Upper lobe of left lung (tissue), 6 donors: ENCODE measurements around the gene ITGA2. TPM values are rescaled to one million over a fixed set of nuclear protein-coding genes. Genes with fewer than 3 reads are reported as not detected.
A peak's percentile ranks its signal among the peaks of the same experiment; 100 is the strongest.

ENCODE experiments used
- ATAC-seq, 2 donors: fragments of 200-7000 bp; cut with Tn5 transposase; one replicate each; pipeline ENCODE4 v1.9.1; 2022; ENCODE audit warnings: mild to moderate bottlenecking in 2 of 2, moderate library complexity in 2 of 2; ENCODE audit not compliant: low FRiP score in 2 of 2
- DNase-seq, 2 donors: peaks; one replicate each; pipeline ENCODE4 v3.0.0-alpha.2; 2019 to 2020
- H3K27ac ChIP-seq, 4 donors: fragments of 200-600 bp; sonication (generic); one replicate each; pipeline ENCODE4 v1.5.1; 2016 to 2019
- H3K27me3 ChIP-seq, 4 donors: fragments of 200-600 bp; sonication (generic); one replicate each; pipeline ENCODE4 v1.5.1; 2017 to 2019
- H3K36me3 ChIP-seq, 4 donors: fragments of 200-600 bp; sonication (generic); one replicate each; pipeline ENCODE4 v1.5.1; 2016 to 2019
- H3K4me1 ChIP-seq, 4 donors: fragments of 200-600 bp; sonication (generic); one replicate each; pipeline ENCODE4 v1.5.1; 2018 to 2019
- H3K4me3 ChIP-seq, 4 donors: fragments of 200-600 bp; sonication (generic); one replicate each; pipeline ENCODE4 v1.5.1; 2017 to 2019; ENCODE audit warnings: mild to moderate bottlenecking in 2 of 4, moderate library complexity in 1 of 4
- H3K9me3 ChIP-seq, 4 donors: fragments of 200-600 bp; sonication (generic); one replicate each; pipeline ENCODE4 v1.5.1; 2018 to 2019
- CTCF ChIP-seq, 6 experiments: fragments of 450-650 bp in 4 of 6; fragments of 200-600 bp in 2 of 6; sonication (generic) in 2 of 6; IDR thresholded peaks; one replicate each; pipeline ENCODE4 v1.5.1; 2016 to 2019; ENCODE audit warnings: antibody characterized with exemption in 6 of 6
- EP300 ChIP-seq, 4 donors: sonication (generic); formaldehyde crosslinking; IDR thresholded peaks; one replicate each; pipeline ENCODE4 v1.5.1; 2017; ENCODE audit warnings: antibody characterized with exemption in 4 of 4, control low read depth in 2 of 4
- POLR2A ChIP-seq, 4 donors: fragments of 450-650 bp; IDR thresholded peaks; one replicate each; pipeline ENCODE4 v1.5.1; 2016 to 2017; ENCODE audit warnings: antibody characterized with exemption in 4 of 4, mild to moderate bottlenecking in 2 of 4
- POLR2AphosphoS5 ChIP-seq, 2 donors: sonication (generic); formaldehyde crosslinking; IDR thresholded peaks; one replicate each; pipeline ENCODE4 v1.5.1; 2017; ENCODE audit warnings: antibody characterized with exemption in 2 of 2
- WGBS, 2 donors: methylation state at CpG; one replicate each; pipeline ENCODE4 v1.1.5; 2017 to 2018; 5-methylcytosine and 5-hydroxymethylcytosine counted together
- total RNA-seq, 6 donors: library from RNA; depleted of rRNA in 4 of 6; stranded (reverse); fragments of >200 nt in 4 of 6; gene quantifications; one replicate each; pipeline versions ENCODE4 v1.1.0 to v1.2.1, GENCODE V29; 2016 to 2021
- donor health status: DM: no; HTN: no; CAD: no; lungs with moderate emphysema.
- donor health status: DM: no; HTN: yes; CAD: no; lungs with severe emphysema.

ITGA2 gene
- total RNA-seq, 6 donors from 2014 or later = 4.2 to 45.8 (median 13.7) TPM

GRCh38 chr5:53090229-53090628 lies 101.1 kb downstream of the ITGA2 start:
- no peak for TF ChIP-seq POLR2AphosphoS5 (IDR thresholded peaks at IDR 0.05)
- no peak for TF ChIP-seq EP300 (IDR thresholded peaks at IDR 0.05)
- TF ChIP-seq POLR2A (IDR thresholded peaks at IDR 0.05) = no peak
- TF ChIP-seq CTCF (IDR thresholded peaks at IDR 0.05) = no peak
- ATAC-seq (no peak), DNase-seq (no peak)
- no peak overlapping the region for H3K27ac ChIP-seq
- no peak overlapping the region for H3K4me3 ChIP-seq
- 86 to 88% methylated on average over 5 of the region's 5 CpGs for WGBS, 2 donors
- no peaks in the 10 kb centered on the region for H3K9me3 ChIP-seq
- no peaks in the 10 kb centered on the region for H3K27me3 ChIP-seq
- H3K36me3 ChIP-seq = peaks cover 0 to 33% (median 3%) of the 10 kb centered on the region in 4 donors
- peaks cover 0 to 5% (median 0%) of the 10 kb centered on the region in 4 donors for H3K4me1 ChIP-seq

- Histone ChIP-seq H3K4me3 (no peak overlapping the region), H3K9me3 (no peaks in the 10 kb centered on the region), H3K36me3 (peaks cover 0 to 32% (median 3%) of the 10 kb centered on the region in 4 donors), H3K4me1 (peaks cover 0 to 5% (median 0%) of the 10 kb centered on the region in 4 donors), H3K27ac (no peak overlapping the region), H3K27me3 (no peaks in the 10 kb centered on the region)
- no peak for DNase-seq
- no peak for ATAC-seq
- TF ChIP-seq CTCF (IDR thresholded peaks at IDR 0.05) (no peak), POLR2A (IDR thresholded peaks at IDR 0.05) (no peak), EP300 (IDR thresholded peaks at IDR 0.05) (no peak), POLR2AphosphoS5 (IDR thresholded peaks at IDR 0.05) (no peak)
- 86 to 93% methylated on average over 2 of the region's 2 CpGs for WGBS, 2 donors
Observed at GRCh38 chr5:53091289-53091688, 102.1 kb downstream of the ITGA2 start.

GRCh38 chr5:53092242-53092641 lies 103.1 kb downstream of the ITGA2 start:
- H3K27ac ChIP-seq = no peak overlapping the region
- no peak for ATAC-seq

GRCh38 chr5:53095217-53095616 lies 106.1 kb downstream of the ITGA2 start:
- Histone ChIP-seq H3K9me3 (no peaks in the 10 kb centered on the region), H3K4me1 (peaks cover 0 to 5% (median 0%) of the 10 kb centered on the region in 4 donors), H3K27me3 (no peaks in the 10 kb centered on the region), H3K36me3 (peaks cover 0 to 43% (median 18%) of the 10 kb centered on the region in 4 donors), H3K27ac (no peak overlapping the region), H3K4me3 (no peak overlapping the region)
- 88 to 92% methylated on average over 7 of the region's 7 CpGs for WGBS, 2 donors
- ATAC-seq = no peak
- no peak for TF ChIP-seq EP300 (IDR thresholded peaks at IDR 0.05)
- no peak for TF ChIP-seq CTCF (IDR thresholded peaks at IDR 0.05)
- no peak for TF ChIP-seq POLR2AphosphoS5 (IDR thresholded peaks at IDR 0.05)
- no peak for TF ChIP-seq POLR2A (IDR thresholded peaks at IDR 0.05)
- no peak for DNase-seq

More at GRCh38 chr5:53092242-53092641, 103.1 kb downstream of the ITGA2 start:
- Histone ChIP-seq H3K9me3 (no peaks in the 10 kb centered on the region), H3K36me3 (peaks cover 0 to 27% (median 4%) of the 10 kb centered on the region in 4 donors), H3K27me3 (no peaks in the 10 kb centered on the region), H3K4me3 (no peak overlapping the region), H3K4me1 (peaks cover 0 to 5% (median 0%) of the 10 kb centered on the region in 4 donors)
- WGBS, 2 donors = 67 to 80% methylated on average over 2 of the region's 2 CpGs
- TF ChIP-seq EP300 (IDR thresholded peaks at IDR 0.05) (no peak), CTCF (IDR thresholded peaks at IDR 0.05) (no peak), POLR2AphosphoS5 (IDR thresholded peaks at IDR 0.05) (no peak), POLR2A (IDR thresholded peaks at IDR 0.05) (no peak)
- DNase-seq = no peak

GRCh38 chr5:53095931-53096525 lies 106.9 kb downstream of the ITGA2 start:
- 13 to 28% methylated on average over 3 of the region's 3 CpGs for WGBS, 2 donors
- no peak overlapping the region for H3K27ac ChIP-seq
- H3K4me1 ChIP-seq = peaks cover 0 to 4% (median 0%) of the 10 kb centered on the region in 4 donors
- no peak overlapping the region for H3K4me3 ChIP-seq
- TF ChIP-seq POLR2AphosphoS5 (IDR thresholded peaks at IDR 0.05) (no peak), CTCF (IDR thresholded peaks at IDR 0.05) (peak; percentile 66 to 83 (median 78)), EP300 (IDR thresholded peaks at IDR 0.05) (no peak), POLR2A (IDR thresholded peaks at IDR 0.05) (no peak)
- H3K9me3 ChIP-seq = no peaks in the 10 kb centered on the region
- peaks cover 0 to 50% (median 20%) of the 10 kb centered on the region in 4 donors for H3K36me3 ChIP-seq
- DNase-seq = peak in 1 of 2 donors; percentile 45
- peak; percentile 76 to 86 for ATAC-seq
- no peaks in the 10 kb centered on the region for H3K27me3 ChIP-seq
